AG04449 (cell line): Measurements from ENCODE around the gene SLC6A2.

Source experiments
- CTCF ChIA-PET: fragments of 350-600 bp; formaldehyde crosslinking; extraction: SDS; loops from one replicate; lab custom pipeline; 2021; ENCODE audit warnings: antibody characterized with exemption; lab: Yijun Ruan, JAX
- POLR2A ChIA-PET: fragments of 400-600, 350-600 bp; formaldehyde crosslinking; extraction: SDS; loops from one replicate; lab custom pipeline; 2020; ENCODE audit warnings: antibody characterized with exemption, inconsistent platforms; lab: Yijun Ruan, JAX
- DNase-seq: peaks from one replicate; pipeline ENCODE4 v3.0.0-alpha.2; 2010; ENCODE audit warnings: low read depth, low spot score
- H3K4me3 ChIP-seq: 2 replicates; pipeline ENCODE4 v1.5.1; 2011; ENCODE audit warnings: low read depth, mild to moderate bottlenecking, control low read depth, low read length
- CTCF ChIP-seq: IDR thresholded peaks from one replicate; pipeline ENCODE4 v1.5.1; 2011; ENCODE audit warnings: mild to moderate bottlenecking, moderate library complexity, low read length, control low read depth, inconsistent platforms; ENCODE audit not compliant: insufficient read depth; ENCODE audit errors: missing control alignments

Gene SLC6A2

GRCh38 chr16:55622930-55623561 is 32.7 kb upstream of the SLC6A2 start:
- no peak for TF ChIP-seq CTCF
- ChIA-PET POLR2A (no interaction called here), CTCF (no interaction called here)
- H3K4me3 ChIP-seq = no peak overlapping the region
- no peak for DNase-seq

GRCh38 chr16:55623640-55624039 is 32.1 kb upstream of the SLC6A2 start:
- H3K4me3 ChIP-seq = no peak overlapping the region
- POLR2A ChIA-PET = no interaction called here
- CTCF ChIA-PET = no interaction called here
- TF ChIP-seq CTCF = no peak
- DNase-seq = no peak

GRCh38 chr16:55624696-55625095 is 31.1 kb upstream of the SLC6A2 start:
- DNase-seq = no peak
- H3K4me3 ChIP-seq = no peak overlapping the region
- TF ChIP-seq CTCF = no peak
- ChIA-PET CTCF (interaction anchor here (2.3 kb wide), 1 partner anchor 159 kb away, joined by 6 read pairs; no protein-coding TSS in a partner anchor), POLR2A (no interaction called here)

- CTCF ChIA-PET = interaction anchor here (2.3 kb wide), 1 partner anchor 160 kb away, joined by 6 read pairs; no protein-coding TSS in a partner anchor
- DNase-seq = no peak
- POLR2A ChIA-PET = no interaction called here
- no peak overlapping the region for H3K4me3 ChIP-seq
- TF ChIP-seq CTCF = no peak
These were observed 29.9 kb upstream of the SLC6A2 start for GRCh38 chr16:55625843-55626242.

GRCh38 chr16:55628306-55628968 is 27.4 kb upstream of the SLC6A2 start:
- no peak for DNase-seq
- no peak for TF ChIP-seq CTCF
- POLR2A ChIA-PET = no interaction called here
- CTCF ChIA-PET = no interaction called here
- no peak overlapping the region for H3K4me3 ChIP-seq

- POLR2A ChIA-PET = no interaction called here
- no peak for DNase-seq
- no peak overlapping the region for H3K4me3 ChIP-seq
- CTCF ChIA-PET = no interaction called here
- TF ChIP-seq CTCF = no peak
These were observed 25.0 kb upstream of the SLC6A2 start for GRCh38 chr16:55630774-55631173.
